A549 (cell line): ENCODE data around the gene ELL3. TPM values are rescaled to one million over a fixed set of nuclear protein-coding genes. Genes with fewer than 3 reads are reported as not detected.
"Not testable (repeated sequence)": the region's sequence is repeated elsewhere in the genome, so short reads cannot be mapped to it uniquely, and the experiment has no call there.

Experiments used
- ATAC-seq, 2 experiments: fragments of 200-7000 bp in 1 of 2; fragments of >200 bp in 1 of 2; cut with Nextera tagmentation in 1 of 2; cut with Tn5 transposase in 1 of 2; 3 replicates each; pipeline versions ENCODE4 v1.8.0 to v1.9.1; 2018 to 2020; ENCODE audit warnings: mild to moderate bottlenecking in 1 of 2, moderate library complexity in 1 of 2
- CTCF ChIA-PET: fragments of 300-600 bp; sonication (Branson Sonifier 250); formaldehyde crosslinking; extraction: SDS; loops from one replicate; lab custom pipeline; 2021; ENCODE audit warnings: antibody characterized with exemption, inconsistent platforms; lab: Yijun Ruan, JAX
- POLR2A ChIA-PET: fragments of 350-600 bp; formaldehyde crosslinking; extraction: SDS; loops from one replicate; lab custom pipeline; 2021; ENCODE audit warnings: antibody characterized with exemption, inconsistent platforms; lab: Yijun Ruan, JAX
- DNase-seq, 2 experiments: peaks; one replicate each; pipeline versions ENCODE4 v3.0.0 to v3.0.0-alpha.2; 2011 to 2016; ENCODE audit warnings: low read depth in 1 of 2, low spot score in 1 of 2
- FAIRE-seq: peaks from 2 replicates; lab custom pipeline; 2011; peaks lifted over from hg19 to GRCh38; lab: Jason Lieb, UNC
- H3K27ac ChIP-seq, 2 experiments: fragments of >200 bp; sonication (Bioruptor Twin); formaldehyde crosslinking; 3 replicates each; pipeline ENCODE4 v1.5.1; 2016 to 2017
- H3K4me1 ChIP-seq: fragments of >200 bp; sonication (Bioruptor Twin); formaldehyde crosslinking; 3 replicates; pipeline ENCODE4 v1.6.1; 2016
- H3K4me2 ChIP-seq: fragments of >200 bp; sonication (Bioruptor Twin); formaldehyde crosslinking; 3 replicates; pipeline ENCODE4 v1.6.1; 2016
- H3K4me3 ChIP-seq: fragments of >200 bp; sonication (Bioruptor Twin); formaldehyde crosslinking; 3 replicates; pipeline ENCODE4 v1.5.1; 2016
- H3K9me3 ChIP-seq: fragments of >200 bp; sonication (Bioruptor Twin); formaldehyde crosslinking; 3 replicates; pipeline ENCODE4 v1.6.1; 2016
- CEBPB ChIP-seq, 2 experiments: fragments of >200 bp in 1 of 2; sonication (Bioruptor Twin) in 1 of 2; formaldehyde crosslinking in 1 of 2; IDR thresholded peaks; 2 replicates each; pipeline ENCODE4 v1.6.1; 2012 to 2016
- FOSB ChIP-seq: fragments of 250-450 bp; sonication (Bioruptor Pico); IDR thresholded peaks from 2 replicates; pipeline ENCODE4 v1.5.0; 2020; ENCODE audit warnings: mild to moderate bottlenecking, moderate library complexity
- JUNB ChIP-seq: fragments of >200 bp; sonication (Bioruptor Twin); formaldehyde crosslinking; IDR thresholded peaks from 2 replicates; pipeline ENCODE4 v1.6.1; 2016
- MAFK ChIP-seq: fragments of 450-650 bp; IDR thresholded peaks from 2 replicates; pipeline ENCODE4 v1.6.1; 2014; ENCODE audit not compliant: partially characterized antibody
- NFE2L2 ChIP-seq: fragments of 150-350 bp; conservative IDR thresholded peaks from 2 replicates; pipeline ENCODE4 v1.6.1; 2014; ENCODE audit warnings: low read length
- NPAS2 ChIP-seq: fragments of 250-450 bp; sonication (Bioruptor Pico); IDR thresholded peaks from 2 replicates; pipeline ENCODE4 v1.8.0; 2022; ENCODE audit warnings: mild to moderate bottlenecking, moderate library complexity, borderline replicate concordance
- NR3C1 ChIP-seq: fragments of >200 bp; sonication (Bioruptor Twin); formaldehyde crosslinking; IDR thresholded peaks from 3 replicates; pipeline ENCODE4 v1.6.1; 2017
- POLR2A ChIP-seq: IDR thresholded peaks from 2 replicates; pipeline ENCODE4 v1.6.1; 2012; ENCODE audit warnings: mild to moderate bottlenecking, low read length
- RNF2 ChIP-seq: fragments of 200-600 bp; sonication (generic); IDR thresholded peaks from 2 replicates; pipeline ENCODE4 v1.6.1; 2016; ENCODE audit warnings: low read depth, mild to moderate bottlenecking, antibody characterized with exemption, moderate library complexity, borderline replicate concordance
- SREBF2 ChIP-seq: fragments of 450-650 bp; IDR thresholded peaks from 2 replicates; pipeline ENCODE4 v1.6.1; 2014; ENCODE audit warnings: mild to moderate bottlenecking, moderate library complexity
- ZC3H11A ChIP-seq: fragments of 450-650 bp; IDR thresholded peaks from 2 replicates; pipeline ENCODE4 v1.6.1; 2014; ENCODE audit warnings: antibody characterized with exemption, mild to moderate bottlenecking
- ZNF302 ChIP-seq: fragments of 250-450 bp; sonication (Bioruptor Pico); IDR thresholded peaks from 2 replicates; pipeline ENCODE4 v1.9.0; 2021; ENCODE audit warnings: inconsistent platforms, mild to moderate bottlenecking, moderate library complexity
- WGBS: methylation state at CpG from one replicate; pipeline ENCODE4 v1.1.6; 2017; ENCODE audit errors: missing lambda C conversion rate; 5-methylcytosine and 5-hydroxymethylcytosine counted together
- polyA plus RNA-seq, 4 experiments: library from polyadenylated mRNA; depleted of rRNA in 3 of 4; stranded (reverse); fragments of >200 nt; fragmentation: RNase III in 1 of 4; extraction: RNeasy Plus Mini Kit Qiagen cat#74134 plus additional on column Dnase treatment in 1 of 4; gene quantifications; 2 replicates in 3 of 4; 3 replicates in 1 of 4; pipeline ENCODE4 v1.2.3, GENCODE V29; 2011 to 2017
- TF ChIP-seq, protein P1 (sequence below): fragments of 150-350 bp; IDR thresholded peaks from 2 replicates; pipeline ENCODE4 v1.6.1; 2014; ENCODE audit warnings: low read depth, mild to moderate bottlenecking, low read length
- TF ChIP-seq, protein P2 (sequence below): IDR thresholded peaks from 2 replicates; pipeline ENCODE4 v1.6.1; 2012
- TF ChIP-seq, protein P3 (sequence below): fragments of >200 bp; sonication (Bioruptor Twin); formaldehyde crosslinking; IDR thresholded peaks from 3 replicates; pipeline ENCODE4 v1.6.1; 2016
- TF ChIP-seq, protein P4 (sequence below): fragments of 250-450 bp; sonication (Bioruptor Pico); IDR thresholded peaks from 2 replicates; pipeline ENCODE4 v1.5.0; 2020; ENCODE audit warnings: low read depth, mild to moderate bottlenecking, moderate library complexity
- TF ChIP-seq, protein P5 (sequence below): IDR thresholded peaks from 2 replicates; pipeline ENCODE4 v1.6.1; 2012; ENCODE audit warnings: low read depth, borderline replicate concordance
- TF ChIP-seq, protein P6 (sequence below): fragments of 250-450 bp; sonication (Bioruptor Pico); IDR thresholded peaks from 2 replicates; pipeline ENCODE4 v1.5.0; 2021; ENCODE audit warnings: mild to moderate bottlenecking, moderate library complexity, borderline replicate concordance

The ELL3 gene
- polyA plus RNA-seq, 2 of the 4 experiments (the other 2 are of a cell fraction), result 1.4 to 2.1 TPM

DNA sequence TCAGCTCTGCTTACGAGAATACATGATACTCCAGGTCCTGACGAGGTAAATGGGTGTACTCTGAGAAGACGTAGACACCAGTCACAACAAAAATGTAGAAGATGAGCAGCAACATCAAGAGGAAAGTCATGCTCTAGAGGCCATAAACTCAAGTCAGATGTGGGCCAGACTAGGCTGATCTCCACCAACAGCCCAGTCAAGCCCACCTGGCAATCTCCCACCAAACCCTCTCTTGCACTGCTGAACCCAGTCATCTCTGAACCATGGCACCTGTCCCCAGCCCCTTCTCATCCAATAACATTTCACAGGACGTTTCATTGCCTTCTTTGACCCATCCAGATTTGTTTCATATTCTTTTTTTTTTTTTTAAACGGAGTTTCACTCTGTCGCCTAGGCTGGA, 41.4 kb downstream of the ELL3 start:
- CTCF ChIA-PET, result no interaction called here
- no peak for DNase-seq
- FAIRE-seq, result no peak
- WGBS, result 67% methylated on average over 6 of the region's 6 CpGs
- Histone ChIP-seq H3K4me2 (no peak overlapping the region), H3K4me3 (no peak overlapping the region), H3K9me3 (no peaks in the 10 kb centered on the region), H3K4me1 (no peaks in the 10 kb centered on the region), H3K27ac (no peak overlapping the region)
- no peak for ATAC-seq
- POLR2A ChIA-PET, result no interaction called here
- no peak for TF ChIP-seq JUNB
- TF ChIP-seq, protein P1, sequence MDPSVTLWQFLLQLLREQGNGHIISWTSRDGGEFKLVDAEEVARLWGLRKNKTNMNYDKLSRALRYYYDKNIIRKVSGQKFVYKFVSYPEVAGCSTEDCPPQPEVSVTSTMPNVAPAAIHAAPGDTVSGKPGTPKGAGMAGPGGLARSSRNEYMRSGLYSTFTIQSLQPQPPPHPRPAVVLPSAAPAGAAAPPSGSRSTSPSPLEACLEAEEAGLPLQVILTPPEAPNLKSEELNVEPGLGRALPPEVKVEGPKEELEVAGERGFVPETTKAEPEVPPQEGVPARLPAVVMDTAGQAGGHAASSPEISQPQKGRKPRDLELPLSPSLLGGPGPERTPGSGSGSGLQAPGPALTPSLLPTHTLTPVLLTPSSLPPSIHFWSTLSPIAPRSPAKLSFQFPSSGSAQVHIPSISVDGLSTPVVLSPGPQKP, result no peak
- no peak for TF ChIP-seq CEBPB (IDR thresholded peaks at IDR 0.05)
- no peak for TF ChIP-seq NR3C1
- TF ChIP-seq NFE2L2, result no peak
- TF ChIP-seq, protein P2, sequence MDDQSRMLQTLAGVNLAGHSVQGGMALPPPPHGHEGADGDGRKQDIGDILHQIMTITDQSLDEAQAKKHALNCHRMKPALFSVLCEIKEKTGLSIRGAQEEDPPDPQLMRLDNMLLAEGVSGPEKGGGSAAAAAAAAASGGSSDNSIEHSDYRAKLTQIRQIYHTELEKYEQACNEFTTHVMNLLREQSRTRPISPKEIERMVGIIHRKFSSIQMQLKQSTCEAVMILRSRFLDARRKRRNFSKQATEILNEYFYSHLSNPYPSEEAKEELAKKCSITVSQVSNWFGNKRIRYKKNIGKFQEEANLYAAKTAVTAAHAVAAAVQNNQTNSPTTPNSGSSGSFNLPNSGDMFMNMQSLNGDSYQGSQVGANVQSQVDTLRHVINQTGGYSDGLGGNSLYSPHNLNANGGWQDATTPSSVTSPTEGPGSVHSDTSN, result no peak
- TF ChIP-seq MAFK, result no peak
- no peak for TF ChIP-seq ZC3H11A
- TF ChIP-seq, protein P3, sequence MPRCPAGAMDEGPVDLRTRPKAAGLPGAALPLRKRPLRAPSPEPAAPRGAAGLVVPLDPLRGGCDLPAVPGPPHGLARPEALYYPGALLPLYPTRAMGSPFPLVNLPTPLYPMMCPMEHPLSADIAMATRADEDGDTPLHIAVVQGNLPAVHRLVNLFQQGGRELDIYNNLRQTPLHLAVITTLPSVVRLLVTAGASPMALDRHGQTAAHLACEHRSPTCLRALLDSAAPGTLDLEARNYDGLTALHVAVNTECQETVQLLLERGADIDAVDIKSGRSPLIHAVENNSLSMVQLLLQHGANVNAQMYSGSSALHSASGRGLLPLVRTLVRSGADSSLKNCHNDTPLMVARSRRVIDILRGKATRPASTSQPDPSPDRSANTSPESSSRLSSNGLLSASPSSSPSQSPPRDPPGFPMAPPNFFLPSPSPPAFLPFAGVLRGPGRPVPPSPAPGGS, result no peak
- TF ChIP-seq, protein P4, sequence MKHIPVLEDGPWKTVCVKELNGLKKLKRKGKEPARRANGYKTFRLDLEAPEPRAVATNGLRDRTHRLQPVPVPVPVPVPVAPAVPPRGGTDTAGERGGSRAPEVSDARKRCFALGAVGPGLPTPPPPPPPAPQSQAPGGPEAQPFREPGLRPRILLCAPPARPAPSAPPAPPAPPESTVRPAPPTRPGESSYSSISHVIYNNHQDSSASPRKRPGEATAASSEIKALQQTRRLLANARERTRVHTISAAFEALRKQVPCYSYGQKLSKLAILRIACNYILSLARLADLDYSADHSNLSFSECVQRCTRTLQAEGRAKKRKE, result no peak
- TF ChIP-seq, protein P5, sequence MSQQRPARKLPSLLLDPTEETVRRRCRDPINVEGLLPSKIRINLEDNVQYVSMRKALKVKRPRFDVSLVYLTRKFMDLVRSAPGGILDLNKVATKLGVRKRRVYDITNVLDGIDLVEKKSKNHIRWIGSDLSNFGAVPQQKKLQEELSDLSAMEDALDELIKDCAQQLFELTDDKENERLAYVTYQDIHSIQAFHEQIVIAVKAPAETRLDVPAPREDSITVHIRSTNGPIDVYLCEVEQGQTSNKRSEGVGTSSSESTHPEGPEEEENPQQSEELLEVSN, result no peak
- TF ChIP-seq ZNF302 (CRISPR knock-in tag), result no peak
- no peak for TF ChIP-seq NPAS2 (CRISPR knock-in tag)
- TF ChIP-seq SREBF2, result no peak
- no peak for TF ChIP-seq RNF2
- no peak for TF ChIP-seq POLR2A
- TF ChIP-seq, protein P6, sequence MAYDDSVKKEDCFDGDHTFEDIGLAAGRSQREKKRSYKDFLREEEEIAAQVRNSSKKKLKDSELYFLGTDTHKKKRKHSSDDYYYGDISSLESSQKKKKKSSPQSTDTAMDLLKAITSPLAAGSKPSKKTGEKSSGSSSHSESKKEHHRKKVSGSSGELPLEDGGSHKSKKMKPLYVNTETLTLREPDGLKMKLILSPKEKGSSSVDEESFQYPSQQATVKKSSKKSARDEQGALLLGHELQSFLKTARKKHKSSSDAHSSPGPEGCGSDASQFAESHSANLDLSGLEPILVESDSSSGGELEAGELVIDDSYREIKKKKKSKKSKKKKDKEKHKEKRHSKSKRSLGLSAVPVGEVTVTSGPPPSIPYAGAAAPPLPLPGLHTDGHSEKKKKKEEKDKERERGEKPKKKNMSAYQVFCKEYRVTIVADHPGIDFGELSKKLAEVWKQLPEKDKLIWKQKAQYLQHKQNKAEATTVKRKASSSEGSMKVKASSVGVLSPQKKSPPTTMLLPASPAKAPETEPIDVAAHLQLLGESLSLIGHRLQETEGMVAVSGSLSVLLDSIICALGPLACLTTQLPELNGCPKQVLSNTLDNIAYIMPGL (CRISPR knock-in tag), result no peak
- no peak for TF ChIP-seq FOSB (CRISPR knock-in tag)

DNA sequence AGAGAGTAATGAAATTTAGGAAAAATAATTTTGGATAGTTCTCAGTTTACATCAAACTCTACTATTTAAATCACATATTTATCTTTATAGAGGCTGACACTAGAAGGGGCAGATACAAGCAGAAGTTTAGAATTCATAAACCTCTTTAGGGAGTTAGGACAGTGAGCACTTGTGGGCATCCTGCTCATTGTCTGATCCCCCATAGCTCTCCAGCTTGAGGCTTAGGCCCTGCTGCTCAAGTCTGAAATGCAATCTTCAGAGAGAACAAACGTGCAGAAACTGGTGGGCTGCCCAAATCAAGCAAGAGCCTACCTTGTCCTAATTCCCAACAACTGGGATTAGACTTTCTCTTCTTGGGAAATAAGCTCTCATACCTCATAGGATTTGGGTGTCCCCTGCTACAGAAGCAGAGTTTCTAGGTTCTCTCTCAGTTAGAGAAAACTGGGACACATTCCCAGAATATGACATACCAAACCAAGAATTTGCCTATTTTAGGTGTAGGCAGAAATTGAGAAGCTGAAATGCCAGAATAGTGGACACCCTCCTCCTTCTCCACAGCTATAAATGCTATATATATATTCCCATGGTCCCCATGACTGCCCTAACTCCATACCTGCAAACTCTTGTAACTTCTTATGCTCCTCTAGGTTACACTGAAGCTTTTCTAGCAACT, 48.6 kb downstream of the ELL3 start:
- H3K4me2 ChIP-seq, H3K27ac ChIP-seq, H3K9me3 ChIP-seq, POLR2A ChIA-PET, H3K4me1 ChIP-seq, FAIRE-seq, H3K4me3 ChIP-seq, ATAC-seq, CTCF ChIA-PET, DNase-seq: not testable (repeated sequence)
- 14% methylated on average over 1 of the region's 1 CpG for WGBS

DNA sequence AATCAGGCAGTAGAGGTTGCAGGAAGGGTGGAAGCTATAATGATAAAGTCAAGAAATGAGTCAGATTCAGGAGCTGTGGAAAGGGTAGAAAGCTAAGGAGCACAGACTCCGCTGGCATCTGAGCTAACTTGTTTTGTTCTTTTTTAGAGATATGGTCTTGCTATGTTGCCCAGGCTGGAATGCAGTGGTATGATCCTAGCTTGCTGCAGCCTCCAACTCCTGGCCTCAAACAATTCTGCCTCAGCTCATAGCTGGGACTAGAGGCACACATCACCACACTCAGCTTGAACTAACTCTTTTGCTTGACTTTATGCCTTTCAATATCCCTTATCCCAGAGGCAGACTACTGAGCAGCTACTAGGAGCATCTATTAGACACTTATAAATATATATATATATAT, 50.5 kb downstream of the ELL3 start:
- FAIRE-seq, H3K27ac ChIP-seq, CTCF ChIA-PET, H3K4me2 ChIP-seq, H3K4me3 ChIP-seq, DNase-seq, ATAC-seq, H3K9me3 ChIP-seq, H3K4me1 ChIP-seq, POLR2A ChIA-PET: not testable (repeated sequence)
- WGBS, result 87% methylated on average over 1 of the region's 1 CpG
